Mesenchymal stem cell (in vitro differentiated cells and primary cell): ENCODE measurements around the gene LCLAT1.
A peak's percentile ranks its signal among the peaks of the same experiment; 100 is the strongest.

Experiments
- DNase-seq: peaks from one replicate; pipeline ENCODE4 v3.0.0-alpha.2; 2013
- H2AFZ ChIP-seq: one replicate; pipeline ENCODE4 v1.6.1; 2013; ENCODE audit warnings: low read depth, mild to moderate bottlenecking, control low read depth, inconsistent platforms, low read length, moderate library complexity
- H2AK5ac ChIP-seq: 2 replicates; pipeline ENCODE4 v1.6.1; 2013; ENCODE audit warnings: low read length, moderate library complexity, mild to moderate bottlenecking, inconsistent platforms; ENCODE audit not compliant: severe bottlenecking
- H2BK120ac ChIP-seq: one replicate; pipeline ENCODE4 v1.6.1; 2013; ENCODE audit warnings: low read depth, mild to moderate bottlenecking, inconsistent platforms, low read length, moderate library complexity
- H2BK12ac ChIP-seq, 2 experiments: one replicate each; pipeline ENCODE4 v1.6.1; 2013; ENCODE audit warnings: inconsistent platforms in 2 of 2, low read length in 2 of 2, mild to moderate bottlenecking in 2 of 2, moderate library complexity in 2 of 2, control low read depth in 1 of 2
- H2BK15ac ChIP-seq: one replicate; pipeline ENCODE4 v1.6.1; 2013; ENCODE audit warnings: mild to moderate bottlenecking, low read depth, inconsistent platforms; ENCODE audit not compliant: poor library complexity, severe bottlenecking
- H2BK5ac ChIP-seq: 2 replicates; pipeline ENCODE4 v1.6.1; 2013; ENCODE audit warnings: low read depth, mild to moderate bottlenecking, low read length, control low read depth, inconsistent platforms; ENCODE audit not compliant: poor library complexity, severe bottlenecking
- H3K14ac ChIP-seq, 2 experiments: one replicate each; pipeline ENCODE4 v1.6.1; 2013; ENCODE audit warnings: inconsistent platforms in 2 of 2, low read length in 2 of 2, control low read depth in 1 of 2, mild to moderate bottlenecking in 1 of 2, moderate library complexity in 1 of 2
- H3K18ac ChIP-seq, 2 experiments: one replicate each; pipeline ENCODE4 v1.6.1; 2013; ENCODE audit warnings: inconsistent platforms in 2 of 2, low read length in 2 of 2, control low read depth in 1 of 2, low read depth in 1 of 2, mild to moderate bottlenecking in 1 of 2
- H3K23ac ChIP-seq, 2 experiments: one replicate each; pipeline ENCODE4 v1.6.1; 2013; ENCODE audit warnings: inconsistent platforms in 2 of 2, low read length in 2 of 2, mild to moderate bottlenecking in 2 of 2, moderate library complexity in 2 of 2, control low read depth in 1 of 2
- H3K27ac ChIP-seq: 2 replicates; pipeline ENCODE4 v1.5.1; 2013; ENCODE audit warnings: mild to moderate bottlenecking, moderate library complexity, low read length, control low read depth, inconsistent platforms; ENCODE audit not compliant: poor library complexity, severe bottlenecking
- H3K27me3 ChIP-seq, 2 experiments: 2 replicates each; pipeline versions ENCODE4 v1.6.1 to v1.7.0; 2013; ENCODE audit warnings: low read length in 2 of 2, mild to moderate bottlenecking in 2 of 2, moderate library complexity in 2 of 2, control low read depth in 1 of 2, inconsistent platforms in 1 of 2; ENCODE audit not compliant: control insufficient read depth in 1 of 2, insufficient read depth in 1 of 2
- H3K36me3 ChIP-seq, 2 experiments: 2 replicates each; pipeline versions ENCODE4 v1.6.1 to v1.7.0; 2013; ENCODE audit warnings: low read length in 2 of 2, control low read depth in 1 of 2, inconsistent platforms in 1 of 2, low read depth in 1 of 2, mild to moderate bottlenecking in 1 of 2; ENCODE audit not compliant: insufficient read depth in 2 of 2, control insufficient read depth in 1 of 2
- H3K4ac ChIP-seq, 2 experiments: one replicate each; pipeline ENCODE4 v1.6.1; 2013; ENCODE audit warnings: inconsistent platforms in 2 of 2, low read length in 2 of 2, mild to moderate bottlenecking in 2 of 2, moderate library complexity in 2 of 2, control low read depth in 1 of 2, low read depth in 1 of 2
- H3K4me1 ChIP-seq: 2 replicates; pipeline ENCODE4 v1.6.1; 2013; ENCODE audit warnings: low read depth, low read length, control low read depth; ENCODE audit not compliant: control insufficient read depth, insufficient read depth
- H3K4me2 ChIP-seq: 2 replicates; pipeline ENCODE4 v1.6.1; 2013; ENCODE audit warnings: low read length, mild to moderate bottlenecking, inconsistent platforms; ENCODE audit not compliant: poor library complexity, severe bottlenecking
- H3K4me3 ChIP-seq, 2 experiments: 2 replicates each; pipeline versions ENCODE4 v1.5.1 to v1.7.0; 2013; ENCODE audit warnings: low read length in 2 of 2, mild to moderate bottlenecking in 2 of 2, control low read depth in 1 of 2, low read depth in 1 of 2; ENCODE audit not compliant: insufficient read depth in 1 of 2
- H3K79me1 ChIP-seq: replicated peaks from 2 replicates; pipeline ENCODE4 v1.6.1; 2013; ENCODE audit warnings: mild to moderate bottlenecking, control low read depth, low read length, inconsistent platforms; ENCODE audit not compliant: poor library complexity, severe bottlenecking
- H3K9ac ChIP-seq: 2 replicates; pipeline ENCODE4 v1.7.0; 2013; ENCODE audit warnings: mild to moderate bottlenecking, low read length, moderate library complexity
- H3K9me3 ChIP-seq: 2 replicates; pipeline ENCODE4 v1.7.0; 2013; ENCODE audit warnings: mild to moderate bottlenecking, low read length; ENCODE audit not compliant: control insufficient read depth
- H4K8ac ChIP-seq: one replicate; pipeline ENCODE4 v1.6.1; 2013; ENCODE audit warnings: inconsistent platforms, mild to moderate bottlenecking, low read length, moderate library complexity
- H4K91ac ChIP-seq: one replicate; pipeline ENCODE4 v1.6.1; 2013; ENCODE audit warnings: mild to moderate bottlenecking, low read length, inconsistent platforms
- WGBS: methylation state at CpG from one replicate; pipeline ENCODE4 v1.1.7; 2013; ENCODE audit warnings: mixed read lengths; 5-methylcytosine and 5-hydroxymethylcytosine counted together

Gene LCLAT1

GRCh38 chr2:30663321-30663720 is 216.3 kb downstream of the LCLAT1 start:
- Histone ChIP-seq H3K27me3 (no peaks in the 10 kb centered on the region), H3K27ac (no peak overlapping the region), H3K14ac (peak overlapping the region in 1 of 2 experiments; percentile 73), H3K4me1 (peaks cover 14% of the 10 kb centered on the region), H2BK5ac (no peak overlapping the region), H2AK5ac (no peak overlapping the region), H2BK12ac (no peak overlapping the region), H3K36me3 (peaks cover 0 to 3% of the 10 kb centered on the region in 2 experiments), H3K18ac (no peak overlapping the region), H3K9ac (no peak overlapping the region), H4K91ac (peak overlapping the region; percentile 52), H3K4ac (no peak overlapping the region), H3K4me3 (no peak overlapping the region), H3K4me2 (no peak overlapping the region), H3K23ac (no peak overlapping the region), H2BK120ac (no peak overlapping the region), H3K79me1 (no peaks in the 10 kb centered on the region), H2BK15ac (no peak overlapping the region), H2AFZ (no peak overlapping the region), H3K9me3 (peaks cover 5% of the 10 kb centered on the region), H4K8ac (no peak overlapping the region)
- WGBS: 89% methylated on average over 3 of the region's 4 CpGs
- no peak for DNase-seq

GRCh38 chr2:30663806-30664205 is 216.8 kb downstream of the LCLAT1 start:
- Histone ChIP-seq H3K18ac (peak overlapping the region in 1 of 2 experiments; percentile 80), H2AFZ (no peak overlapping the region), H3K9ac (no peak overlapping the region), H2AK5ac (no peak overlapping the region), H3K23ac (no peak overlapping the region), H4K8ac (no peak overlapping the region), H3K27me3 (no peaks in the 10 kb centered on the region), H3K4ac (peak overlapping the region; percentile 35 to 71), H3K14ac (no peak overlapping the region), H3K36me3 (peaks cover 0 to 3% of the 10 kb centered on the region in 2 experiments), H3K9me3 (peaks cover 5% of the 10 kb centered on the region), H3K4me1 (peaks cover 14% of the 10 kb centered on the region), H2BK15ac (no peak overlapping the region), H2BK12ac (peak overlapping the region; percentile 38 to 60), H2BK5ac (no peak overlapping the region), H2BK120ac (no peak overlapping the region), H3K4me2 (no peak overlapping the region), H3K79me1 (no peaks in the 10 kb centered on the region), H3K4me3 (no peak overlapping the region), H3K27ac (no peak overlapping the region), H4K91ac (no peak overlapping the region)
- DNase-seq: no peak
- WGBS: 94% methylated on average over 3 of the region's 3 CpGs

GRCh38 chr2:30664761-30665358 is 217.8 kb downstream of the LCLAT1 start:
- Histone ChIP-seq H3K27ac (peak overlapping the region; percentile 60), H2AFZ (peak overlapping the region; percentile 72), H3K23ac (no peak overlapping the region), H3K4me1 (peaks cover 14% of the 10 kb centered on the region), H4K8ac (peak overlapping the region; percentile 81), H2BK15ac (peak overlapping the region; percentile 95), H2BK12ac (peak overlapping the region; percentile 75 to 88), H3K4me3 (peak overlapping the region in 1 of 2 experiments; percentile 35), H3K36me3 (peaks cover 0 to 3% of the 10 kb centered on the region in 2 experiments), H3K4me2 (no peak overlapping the region), H3K79me1 (no peaks in the 10 kb centered on the region), H3K27me3 (no peaks in the 10 kb centered on the region), H3K9ac (peak overlapping the region; percentile 85), H2AK5ac (peak overlapping the region; percentile 61), H2BK120ac (peak overlapping the region; percentile 54), H3K18ac (peak overlapping the region; percentile 88 to 90), H3K4ac (peak overlapping the region in 1 of 2 experiments; percentile 71), H2BK5ac (no peak overlapping the region), H4K91ac (peak overlapping the region; percentile 77), H3K14ac (peak overlapping the region in 1 of 2 experiments; percentile 7), H3K9me3 (peaks cover 6% of the 10 kb centered on the region)
- 15% methylated on average over 8 of the region's 8 CpGs for WGBS
- DNase-seq: peak; percentile 93

- Histone ChIP-seq H2AFZ (peak overlapping the region; percentile 10), H3K27me3 (no peaks in the 10 kb centered on the region)
Observed at GRCh38 chr2:30665761-30666265, 218.8 kb downstream of the LCLAT1 start.

More at GRCh38 chr2:30665761-30666265, 218.8 kb downstream of the LCLAT1 start:
- peak overlapping the region; percentile 86 for H2BK120ac ChIP-seq
- H3K18ac ChIP-seq: peak overlapping the region; percentile 81 to 97
- peak overlapping the region; percentile 97 for H4K91ac ChIP-seq
- peak overlapping the region in 1 of 2 experiments; percentile 6 for H3K4me3 ChIP-seq
- peak overlapping the region; percentile 35 for H3K27ac ChIP-seq
- H2AK5ac ChIP-seq: peak overlapping the region; percentile 25
- peak overlapping the region in 1 of 2 experiments; percentile 94 for H3K14ac ChIP-seq
- peak overlapping the region in 1 of 2 experiments; percentile 92 for H3K23ac ChIP-seq
- peak overlapping the region; percentile 81 for H4K8ac ChIP-seq
- H3K9me3 ChIP-seq: peaks cover 16% of the 10 kb centered on the region
- 99% methylated on average over 3 of the region's 3 CpGs for WGBS
- peak overlapping the region; percentile 85 for H3K9ac ChIP-seq
- no peak for DNase-seq
- H2BK15ac ChIP-seq: peak overlapping the region; percentile 60
- H3K4me1 ChIP-seq: peaks cover 14% of the 10 kb centered on the region
- H3K4me2 ChIP-seq: no peak overlapping the region
- no peaks in the 10 kb centered on the region for H3K79me1 ChIP-seq
- peak overlapping the region; percentile 91 to 98 for H2BK12ac ChIP-seq
- peaks cover 0 to 3% of the 10 kb centered on the region in 2 experiments for H3K36me3 ChIP-seq
- peak overlapping the region; percentile 35 to 81 for H3K4ac ChIP-seq
- no peak overlapping the region for H2BK5ac ChIP-seq
